H54 (cell line): Measurements from ENCODE around the gene GPD2.

Experiments
- DNase-seq: peaks from one replicate; pipeline ENCODE4 v3.0.0; 2011; ENCODE audit warnings: low spot score, mixed read lengths; ENCODE audit not compliant: insufficient read length
- FAIRE-seq: peaks from 3 replicates; lab custom pipeline; 2011; peaks lifted over from hg19 to GRCh38; lab: Jason Lieb, UNC
- POLR2A ChIP-seq: IDR thresholded peaks from 2 replicates; pipeline ENCODE4 v1.6.1; 2011; ENCODE audit warnings: low read depth, mild to moderate bottlenecking, low read length

GPD2 gene

DNA sequence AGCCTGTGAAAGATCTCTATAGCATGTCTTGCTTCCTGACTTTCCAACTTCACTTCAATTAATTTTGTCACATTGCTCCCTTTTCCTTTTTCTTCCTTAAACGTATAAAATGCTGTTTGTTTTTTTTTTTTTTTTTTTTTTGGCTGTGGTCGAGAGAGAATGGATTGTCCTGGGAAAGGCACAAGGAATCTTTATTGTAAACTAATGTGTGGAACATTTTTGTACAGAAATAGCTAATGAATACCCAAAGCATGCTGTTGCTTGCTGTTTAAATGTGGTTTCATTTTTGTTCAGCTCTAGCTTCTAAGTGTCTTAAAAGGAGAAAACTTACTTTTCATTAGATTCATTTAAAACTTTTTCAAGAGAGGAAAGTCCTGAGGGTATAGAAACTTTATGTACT lies 105.5 kb downstream of the GPD2 start:
- TF ChIP-seq POLR2A = no peak
- FAIRE-seq (peak; percentile 30), DNase-seq (no peak)

DNA sequence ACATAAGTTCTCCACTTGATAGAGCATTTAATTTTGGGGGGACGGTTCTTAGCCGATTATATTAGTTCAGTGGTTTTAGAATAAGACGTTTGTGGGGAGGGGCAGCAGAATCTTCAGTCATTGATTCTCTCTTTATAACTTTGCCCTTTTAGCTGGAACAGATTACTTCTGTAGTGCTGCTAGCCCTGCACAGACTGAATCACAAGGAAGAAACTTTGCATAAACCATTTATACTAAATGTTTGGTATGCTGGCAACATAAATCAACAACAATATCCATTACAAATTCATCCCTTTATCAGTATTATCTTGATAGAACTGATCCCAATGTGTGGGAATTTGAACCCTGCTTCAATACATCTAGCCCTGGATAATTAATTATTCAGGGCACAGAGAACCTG lies 112.2 kb downstream of the GPD2 start:
- no peak for FAIRE-seq
- TF ChIP-seq POLR2A = no peak
- no peak for DNase-seq

DNA sequence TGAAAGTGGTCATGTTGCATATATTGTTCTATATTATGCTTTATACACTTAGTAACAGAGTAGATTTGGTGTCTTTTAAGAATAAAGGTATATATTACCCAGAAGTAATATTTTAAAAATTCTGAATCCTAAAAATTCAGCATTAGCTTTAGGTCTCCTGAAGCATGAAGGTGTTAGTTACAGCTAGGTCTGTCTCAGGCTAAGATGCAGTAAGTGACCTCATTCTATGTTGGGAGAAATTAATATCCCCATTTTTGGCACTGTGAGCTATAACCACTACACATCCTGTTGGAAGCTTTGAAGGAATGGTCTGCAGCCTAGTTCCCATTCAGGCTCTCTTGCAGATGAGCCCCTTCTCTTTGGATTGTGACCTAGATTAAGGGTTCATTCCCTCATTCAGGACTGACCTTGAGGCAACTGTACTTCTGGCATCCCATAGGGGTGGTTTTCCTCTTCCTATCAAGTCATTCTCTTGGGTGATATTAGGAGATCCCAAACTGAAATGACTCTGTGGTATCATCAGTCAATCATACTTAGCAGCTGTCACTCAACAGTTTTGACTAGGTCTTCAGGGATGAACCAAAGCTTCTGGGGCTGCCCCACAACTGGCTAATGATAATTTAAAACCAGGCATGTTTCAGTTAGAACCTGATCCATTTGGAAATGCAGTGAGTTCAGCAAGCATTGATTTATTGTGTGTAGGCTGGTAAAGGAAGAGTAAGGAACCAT lies 117.7 kb downstream of the GPD2 start:
- DNase-seq (no peak), FAIRE-seq (no peak)
- TF ChIP-seq POLR2A = no peak

DNA sequence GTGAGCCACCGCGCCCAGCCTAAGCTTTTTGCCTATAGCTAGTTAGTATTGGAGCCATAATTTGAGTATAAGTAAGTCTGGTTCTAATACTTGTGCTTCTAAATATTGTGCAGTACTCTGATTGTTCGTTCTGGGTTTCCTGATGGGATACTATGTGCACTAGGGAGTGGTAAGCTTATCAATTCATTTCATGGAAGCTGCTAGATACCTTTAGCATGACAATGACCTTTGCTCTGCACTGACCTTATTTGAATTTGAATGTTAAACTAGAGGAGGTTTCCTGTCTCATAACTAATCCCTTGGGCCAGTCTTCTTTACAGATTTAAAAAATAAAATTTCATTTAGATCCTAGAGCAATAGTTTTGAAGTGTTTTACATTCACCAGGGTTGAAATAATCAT lies 125.1 kb downstream of the GPD2 start:
- TF ChIP-seq POLR2A = no peak
- DNase-seq = no peak
- no peak for FAIRE-seq

DNA sequence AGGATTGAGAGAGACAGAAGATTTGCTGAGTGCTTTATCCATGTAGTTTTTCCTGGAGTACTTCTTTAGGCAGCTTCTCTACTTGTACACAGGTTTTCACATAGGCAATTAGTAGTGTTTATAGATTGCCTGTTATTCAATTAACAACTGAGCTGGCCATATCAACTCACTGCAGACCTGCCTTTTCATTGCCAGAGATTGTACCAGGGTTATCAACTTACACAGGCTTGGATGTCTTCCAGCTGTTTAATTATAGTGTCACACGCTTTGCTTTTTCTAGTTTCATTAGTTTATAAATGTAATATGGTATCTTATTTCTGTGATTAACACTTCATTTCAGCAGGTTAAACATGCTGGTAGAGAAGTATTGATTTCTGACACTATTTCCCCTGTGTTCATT lies 125.9 kb downstream of the GPD2 start:
- no peak for FAIRE-seq
- no peak for DNase-seq
- no peak for TF ChIP-seq POLR2A

DNA sequence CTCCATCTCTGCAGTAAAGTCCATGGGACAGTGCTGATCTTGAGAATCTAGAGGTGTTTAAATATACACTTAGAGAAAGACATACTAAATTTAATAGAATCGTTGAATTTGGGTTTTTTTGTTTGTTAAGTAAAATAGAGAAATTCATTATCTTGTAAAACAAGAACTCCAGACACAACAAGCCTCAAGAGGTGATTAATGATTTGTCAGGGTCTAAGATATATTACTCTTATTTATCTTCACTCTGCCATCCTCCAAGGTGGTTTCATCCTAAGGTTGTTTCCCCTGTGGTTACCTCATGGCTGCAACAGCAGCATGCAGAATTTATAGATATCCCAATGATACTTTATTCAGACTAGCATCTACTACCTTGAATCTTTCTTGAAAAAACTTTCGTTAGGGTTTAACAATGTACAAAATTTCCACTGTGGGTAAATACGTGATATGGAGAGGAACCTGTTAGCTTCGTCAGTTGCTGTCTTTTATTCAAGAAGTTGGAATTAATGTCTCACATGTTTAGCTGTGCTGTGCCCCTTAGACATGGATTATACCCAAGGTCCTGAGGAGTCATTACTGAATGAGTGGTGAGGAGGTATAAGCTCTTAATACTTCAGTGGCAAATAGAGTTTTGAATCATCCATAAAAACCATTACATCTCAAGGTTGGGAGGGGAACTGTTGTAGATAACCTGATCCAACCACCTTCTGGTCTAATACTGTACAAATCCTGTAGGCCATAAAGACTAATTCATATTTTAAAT lies 128.0 kb downstream of the GPD2 start:
- DNase-seq = no peak
- no peak for TF ChIP-seq POLR2A
- no peak for FAIRE-seq

DNA sequence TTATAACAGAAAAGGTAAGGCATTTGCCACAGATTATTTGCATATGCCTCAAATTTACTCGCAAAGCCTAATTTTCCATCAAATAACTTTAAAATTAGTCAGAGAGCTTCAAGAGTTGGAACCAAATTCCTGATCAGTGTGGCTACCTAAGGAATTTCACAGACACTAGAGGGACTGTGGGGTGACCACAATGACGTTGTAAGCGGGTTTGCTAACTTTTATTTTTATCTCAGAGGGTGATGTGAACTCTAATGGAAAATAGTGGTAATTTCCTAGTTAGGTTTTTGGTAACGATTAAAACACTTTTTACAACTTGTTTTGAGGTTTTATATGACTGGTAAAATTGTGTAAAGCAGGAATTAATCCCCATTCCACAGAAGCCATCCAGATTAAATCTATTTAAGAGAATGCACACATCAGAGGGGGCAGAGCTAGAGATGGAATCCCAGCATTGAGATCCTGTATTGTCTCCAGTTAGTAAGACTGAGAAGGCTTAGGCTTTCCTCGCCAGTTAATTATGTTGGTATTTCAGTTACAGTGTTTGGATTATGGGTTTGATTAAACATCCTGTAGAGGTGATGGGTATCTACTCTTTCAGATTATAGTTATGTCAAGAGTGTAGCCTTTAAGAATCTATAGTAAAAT lies 129.0 kb downstream of the GPD2 start:
- no peak for TF ChIP-seq POLR2A
- DNase-seq (no peak), FAIRE-seq (peak; percentile 43)

DNA sequence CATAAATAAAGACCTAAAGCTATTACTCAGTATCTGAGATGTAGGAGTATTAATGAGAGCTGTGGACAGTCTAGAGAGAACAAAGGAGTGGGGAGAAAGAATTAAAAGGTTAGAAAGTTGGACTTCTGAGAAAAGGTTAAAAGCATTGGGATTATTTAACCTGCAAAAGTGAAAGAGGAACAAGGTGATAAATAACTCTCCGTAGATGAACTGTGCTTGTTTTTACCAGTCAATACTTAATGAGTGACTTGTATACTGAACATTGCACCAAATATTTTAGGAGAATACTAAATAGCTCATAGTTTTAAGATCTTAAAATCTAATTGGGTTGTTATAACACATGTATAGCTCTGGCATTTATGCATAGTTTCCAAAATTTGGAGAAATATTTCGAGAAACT lies 137.5 kb downstream of the GPD2 start:
- TF ChIP-seq POLR2A = no peak

DNA sequence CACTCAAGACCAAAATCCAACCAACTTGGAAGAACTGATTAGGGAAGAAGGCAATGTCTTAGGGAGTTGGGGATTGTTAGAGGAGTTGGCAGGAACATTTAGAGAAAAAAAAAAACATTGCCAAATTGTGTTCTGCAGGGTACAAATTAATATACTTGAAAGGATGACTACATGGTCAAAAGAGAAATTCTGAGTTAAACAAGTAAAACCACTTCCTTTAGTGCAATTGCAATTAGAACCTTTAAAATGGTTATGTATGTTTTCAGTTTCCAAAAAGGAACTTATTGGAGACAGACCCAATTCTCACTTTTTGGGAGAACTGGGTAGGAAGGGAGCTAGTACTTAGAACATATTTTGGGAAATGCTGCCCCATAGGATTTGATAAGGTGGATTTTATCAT lies 137.9 kb downstream of the GPD2 start:
- TF ChIP-seq POLR2A = no peak
- no peak for FAIRE-seq
- no peak for DNase-seq

More for the DNA sequence above, 137.5 kb downstream of the GPD2 start:
- no peak for DNase-seq
- no peak for FAIRE-seq

DNA sequence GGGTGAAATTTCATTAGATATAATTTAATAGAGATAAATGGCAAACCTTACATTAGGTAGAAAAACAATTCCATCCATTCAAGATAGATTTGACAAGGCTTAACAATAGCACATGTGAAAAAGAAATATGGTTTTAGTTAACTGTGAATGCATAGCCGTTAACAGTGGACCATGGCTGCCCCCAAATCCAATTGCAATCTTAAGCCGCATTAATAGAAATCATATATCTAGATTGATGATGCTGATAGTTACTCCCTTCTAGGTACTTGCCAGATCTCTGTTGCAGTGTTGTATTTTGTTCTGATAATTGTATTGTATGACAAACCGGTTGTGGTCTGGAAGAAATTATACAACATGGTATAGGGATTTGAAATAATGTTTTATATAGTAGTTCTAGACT lies 139.8 kb downstream of the GPD2 start:
- FAIRE-seq (no peak), DNase-seq (no peak)
- no peak for TF ChIP-seq POLR2A

DNA sequence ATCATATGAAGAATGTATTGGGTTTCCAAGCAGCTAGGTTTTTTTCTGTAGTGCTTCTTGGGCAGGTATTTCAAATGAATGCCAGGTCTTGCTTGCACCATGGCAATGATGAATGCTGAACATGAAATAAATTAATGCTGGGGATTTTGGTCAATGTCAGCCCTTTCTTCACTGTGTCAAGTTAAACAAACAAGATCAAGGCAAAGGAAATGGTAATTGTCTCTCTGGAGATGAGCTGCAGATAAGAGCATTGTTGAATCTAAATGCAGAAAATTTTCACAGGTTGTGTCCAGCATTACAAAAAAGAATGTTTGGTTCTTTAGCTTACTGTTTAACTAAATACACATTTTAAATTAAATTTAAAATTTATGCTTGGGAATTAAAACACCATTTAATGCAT lies 144.3 kb downstream of the GPD2 start:
- FAIRE-seq = no peak
- DNase-seq = no peak
- TF ChIP-seq POLR2A = no peak

DNA sequence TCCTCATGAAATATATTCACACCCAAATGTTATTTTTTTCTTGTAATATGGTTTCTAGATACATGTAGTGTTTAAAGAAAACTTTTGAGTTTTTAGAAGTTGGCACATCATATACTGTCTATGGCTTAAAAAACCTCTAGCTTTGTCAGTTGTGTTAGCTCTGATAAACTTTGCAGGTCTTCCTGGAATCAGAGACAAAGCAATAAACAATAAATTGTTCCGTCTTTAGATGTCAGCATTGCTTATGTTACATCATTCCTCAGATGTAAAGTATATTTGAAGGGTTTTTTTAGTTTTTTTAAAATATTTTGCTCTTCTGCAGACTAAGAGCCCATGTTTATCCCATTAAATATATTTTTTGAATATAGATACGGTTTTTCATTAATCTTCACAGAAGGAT lies 145.1 kb downstream of the GPD2 start:
- FAIRE-seq (no peak), DNase-seq (no peak)
- TF ChIP-seq POLR2A = no peak

DNA sequence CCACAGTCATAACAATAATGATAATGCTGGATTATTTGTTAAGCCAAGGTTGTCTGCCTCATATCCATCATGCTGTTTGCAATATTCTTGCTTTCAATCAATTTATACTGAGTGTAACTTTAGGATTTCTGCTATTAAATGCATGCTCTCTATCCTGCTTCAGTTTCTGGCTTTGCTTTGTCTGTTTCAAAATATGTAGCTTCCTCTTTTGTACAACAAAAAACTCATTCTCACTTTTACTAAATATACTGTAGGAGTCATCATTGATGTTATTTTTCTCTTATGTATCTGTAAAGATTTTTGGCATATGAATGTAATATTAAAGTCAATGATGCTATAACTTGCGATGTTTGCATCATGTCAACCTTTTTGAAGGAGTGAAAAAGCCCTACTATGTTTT lies 149.3 kb downstream of the GPD2 start:
- TF ChIP-seq POLR2A = no peak
- DNase-seq = no peak
- FAIRE-seq = no peak

DNA sequence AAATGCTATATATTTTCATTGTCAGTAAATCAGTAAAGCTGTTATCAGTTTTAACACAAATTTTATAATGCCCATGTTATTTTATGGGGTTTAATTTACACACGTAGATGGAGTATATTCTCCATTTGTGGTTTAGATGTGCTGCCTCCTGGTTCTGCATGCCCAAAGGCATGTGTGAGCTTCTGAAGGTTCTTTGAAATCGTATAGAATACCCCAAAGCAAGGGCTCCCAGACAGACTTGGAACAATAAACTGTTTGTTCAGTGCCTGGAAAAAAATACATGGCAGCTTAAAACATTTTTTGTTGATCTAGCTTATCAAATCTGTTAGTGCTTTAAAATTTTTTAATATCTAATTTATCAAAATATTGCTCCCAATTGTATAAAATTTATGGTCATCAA lies 150.4 kb downstream of the GPD2 start:
- TF ChIP-seq POLR2A = no peak
- DNase-seq (no peak), FAIRE-seq (no peak)
